Measurements from ENCODE around the gene LRRC71. TPM values are rescaled to one million over a fixed set of nuclear protein-coding genes. Genes with fewer than 3 reads are reported as not detected.

LRRC71 gene
- total and polyA plus RNA-seq, 2 of the 13 experiments (the other 11 are each of a cell fraction or from before 2014, with no cell fraction given), result not detected

DNA sequence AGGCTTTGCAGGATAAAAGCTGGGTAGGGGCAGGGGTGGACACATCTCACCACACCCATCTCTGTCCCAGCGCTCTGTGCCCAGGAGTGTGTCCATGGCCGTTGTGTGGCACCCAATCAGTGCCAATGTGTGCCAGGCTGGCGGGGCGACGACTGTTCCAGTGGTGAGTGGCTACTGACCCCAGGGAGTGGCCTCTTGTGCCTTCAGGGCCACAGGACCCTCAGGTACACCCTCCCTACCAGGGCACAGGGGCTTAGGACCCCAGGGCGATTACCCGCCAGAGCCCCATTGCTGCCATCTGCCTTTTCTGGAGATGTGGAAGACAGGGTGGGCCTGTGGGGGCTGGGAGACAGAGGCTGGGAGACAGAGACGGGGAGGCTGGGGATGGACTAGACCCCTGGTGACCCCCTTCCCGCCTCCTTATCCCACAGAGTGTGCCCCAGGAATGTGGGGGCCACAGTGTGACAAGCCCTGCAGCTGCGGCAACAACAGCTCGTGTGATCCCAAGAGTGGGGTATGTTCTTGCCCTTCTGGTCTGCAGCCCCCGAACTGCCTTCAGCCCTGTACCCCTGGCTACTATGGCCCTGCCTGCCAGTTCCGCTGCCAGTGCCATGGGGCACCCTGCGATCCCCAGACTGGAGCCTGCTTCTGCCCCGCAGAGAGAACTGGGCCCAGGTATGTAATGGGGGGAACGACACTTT is 14.1 kb upstream of the LRRC71 start:
- in situ Hi-C loops (cut with HindIII; ENCODE audit: extremely low pct_ligation_motif_present, low pct_unique_long_range_greater_than_20kb), result no loop called here
- no peak overlapping the region for H3K4me2 ChIP-seq (ENCODE audit: low read depth, low read length)
- DNase-seq (ENCODE audit: low spot score) (no peak), ATAC-seq (no peak), FAIRE-seq (no peak)
- H4K20me1 ChIP-seq (ENCODE audit: insufficient read depth, low read length), result no peaks in the 10 kb centered on the region
- no peak overlapping the region for H3K27ac ChIP-seq (ENCODE audit: extremely low read length, insufficient read depth, low read length)
- peaks cover 10 to 81% of the 10 kb centered on the region in 2 experiments for H3K27me3 ChIP-seq (ENCODE audit: control insufficient read depth in 1 of 2, insufficient read depth in 2 of 2, low read length in 2 of 2)
- WGBS (ENCODE audit: low lambda C conversion rate), result 56% methylated on average over 3 of the region's 16 CpGs
- intact Hi-C loops (cut with micrococcal nuclease; ENCODE audit: unreplicated experiment), result no loop called here
- no peak overlapping the region for H2AFZ ChIP-seq (ENCODE audit: low read length)
- no peak overlapping the region for H3K9ac ChIP-seq (ENCODE audit: insufficient read depth, low read depth, low read length)
- H3K4me3 ChIP-seq (replicated peaks in 1 of 3; ENCODE audit: insufficient read depth in 1 of 3, low read depth in 2 of 3, low read length in 3 of 3), result no peak overlapping the region
- POLR2A ChIA-PET, result no interaction called here
- no peaks in the 10 kb centered on the region for H3K36me3 ChIP-seq (replicated peaks in 1 of 2; ENCODE audit: control insufficient read depth in 1 of 2, insufficient read depth in 2 of 2, low read length in 2 of 2)
- no TSS peak for BruUV-seq (replicated peaks)
- peaks cover 15% of the 10 kb centered on the region for H3K4me1 ChIP-seq (ENCODE audit: insufficient read depth, low read length)
- CTCF ChIA-PET (ENCODE audit: low intra/inter-chr PET ratio, low total read pairs), result no interaction called here
- no peaks in the 10 kb centered on the region for H3K79me2 ChIP-seq (ENCODE audit: insufficient read depth, low read length)
- TF ChIP-seq NFE2L1 (CRISPR knock-in tag; IDR thresholded peaks at IDR 0.05; ENCODE audit: borderline replicate concordance) (no peak), U2AF1 (optimal IDR thresholded peaks at IDR 0.05; ENCODE audit: low read depth, low read length) (no peak), IRX3 (CRISPR knock-in tag; IDR thresholded peaks at IDR 0.05; ENCODE audit: borderline replicate concordance, low read depth) (no peak), HNRNPLL (IDR thresholded peaks at IDR 0.05; ENCODE audit: low read depth, low read length, poor library complexity, severe bottlenecking) (no peak), ZNF30 (CRISPR knock-in tag; IDR thresholded peaks at IDR 0.05) (no peak), ZNF766 (CRISPR knock-in tag; IDR thresholded peaks at IDR 0.05; ENCODE audit: borderline replicate concordance) (no peak), HNRNPL (IDR thresholded peaks at IDR 0.05; ENCODE audit: low read depth, low read length) (no peak), ZFP1 (CRISPR knock-in tag; IDR thresholded peaks at IDR 0.05) (no peak), ZKSCAN8 (CRISPR knock-in tag; IDR thresholded peaks at IDR 0.05; ENCODE audit: borderline replicate concordance) (no peak), TOPORS (CRISPR knock-in tag; IDR thresholded peaks at IDR 0.05) (no peak), PHF20 (CRISPR knock-in tag; IDR thresholded peaks at IDR 0.05) (no peak), ARNT2 (CRISPR knock-in tag; IDR thresholded peaks at IDR 0.05; ENCODE audit: low read depth) (no peak)
- TF ChIP-seq, protein P1, sequence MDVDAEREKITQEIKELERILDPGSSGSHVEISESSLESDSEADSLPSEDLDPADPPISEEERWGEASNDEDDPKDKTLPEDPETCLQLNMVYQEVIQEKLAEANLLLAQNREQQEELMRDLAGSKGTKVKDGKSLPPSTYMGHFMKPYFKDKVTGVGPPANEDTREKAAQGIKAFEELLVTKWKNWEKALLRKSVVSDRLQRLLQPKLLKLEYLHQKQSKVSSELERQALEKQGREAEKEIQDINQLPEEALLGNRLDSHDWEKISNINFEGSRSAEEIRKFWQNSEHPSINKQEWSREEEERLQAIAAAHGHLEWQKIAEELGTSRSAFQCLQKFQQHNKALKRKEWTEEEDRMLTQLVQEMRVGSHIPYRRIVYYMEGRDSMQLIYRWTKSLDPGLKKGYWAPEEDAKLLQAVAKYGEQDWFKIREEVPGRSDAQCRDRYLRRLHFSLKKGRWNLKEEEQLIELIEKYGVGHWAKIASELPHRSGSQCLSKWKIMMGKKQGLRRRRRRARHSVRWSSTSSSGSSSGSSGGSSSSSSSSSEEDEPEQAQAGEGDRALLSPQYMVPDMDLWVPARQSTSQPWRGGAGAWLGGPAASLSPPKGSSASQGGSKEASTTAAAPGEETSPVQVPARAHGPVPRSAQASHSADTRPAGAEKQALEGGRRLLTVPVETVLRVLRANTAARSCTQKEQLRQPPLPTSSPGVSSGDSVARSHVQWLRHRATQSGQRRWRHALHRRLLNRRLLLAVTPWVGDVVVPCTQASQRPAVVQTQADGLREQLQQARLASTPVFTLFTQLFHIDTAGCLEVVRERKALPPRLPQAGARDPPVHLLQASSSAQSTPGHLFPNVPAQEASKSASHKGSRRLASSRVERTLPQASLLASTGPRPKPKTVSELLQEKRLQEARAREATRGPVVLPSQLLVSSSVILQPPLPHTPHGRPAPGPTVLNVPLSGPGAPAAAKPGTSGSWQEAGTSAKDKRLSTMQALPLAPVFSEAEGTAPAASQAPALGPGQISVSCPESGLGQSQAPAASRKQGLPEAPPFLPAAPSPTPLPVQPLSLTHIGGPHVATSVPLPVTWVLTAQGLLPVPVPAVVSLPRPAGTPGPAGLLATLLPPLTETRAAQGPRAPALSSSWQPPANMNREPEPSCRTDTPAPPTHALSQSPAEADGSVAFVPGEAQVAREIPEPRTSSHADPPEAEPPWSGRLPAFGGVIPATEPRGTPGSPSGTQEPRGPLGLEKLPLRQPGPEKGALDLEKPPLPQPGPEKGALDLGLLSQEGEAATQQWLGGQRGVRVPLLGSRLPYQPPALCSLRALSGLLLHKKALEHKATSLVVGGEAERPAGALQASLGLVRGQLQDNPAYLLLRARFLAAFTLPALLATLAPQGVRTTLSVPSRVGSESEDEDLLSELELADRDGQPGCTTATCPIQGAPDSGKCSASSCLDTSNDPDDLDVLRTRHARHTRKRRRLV (CRISPR knock-in tag; IDR thresholded peaks at IDR 0.05), result no peak
- no peaks in the 10 kb centered on the region for H3K9me3 ChIP-seq (ENCODE audit: low read length)

Measured in HepG2 (cell line).